ENCODE measurements around the gene IL20RB. TPM values are rescaled to one million over a fixed set of nuclear protein-coding genes. Genes with fewer than 3 reads are reported as not detected.

IL20RB gene
- total RNA-seq, result 3.6 TPM
- long read RNA-seq, transcript IL20RB-201 (7 exons, 2,047 nt), result major isoform, 14 of 15 reads
- long read RNA-seq, partial matches to known transcripts, result 0 of 15 reads
- long read RNA-seq, other reads (novel, unspliced or antisense), result 1 of 15 reads

GRCh38 chr3:136957751-136958288 is at the start of gene IL20RB:
Gene IL20RB, plus strand, starts transcription at chr3:136957983. Its CDS starts 131 bp downstream, at chr3:136958114.
- DNase-seq (ENCODE audit: low spot score), result no peak

GRCh38 chr3:136908297-136908696 is 49.5 kb upstream of the IL20RB start:
- DNase-seq (ENCODE audit: low spot score), result no peak

- no peak for DNase-seq (ENCODE audit: low spot score)
Observed at GRCh38 chr3:136909187-136909586, 48.6 kb upstream of the IL20RB start.

- DNase-seq (ENCODE audit: low spot score), result no peak
Observed at GRCh38 chr3:136910697-136911096, 47.1 kb upstream of the IL20RB start.

GRCh38 chr3:136913168-136913567 is 44.6 kb upstream of the IL20RB start:
- DNase-seq (ENCODE audit: low spot score), result no peak

GRCh38 chr3:136914739-136915138 is 43.0 kb upstream of the IL20RB start:
- DNase-seq (ENCODE audit: low spot score), result no peak

- DNase-seq (ENCODE audit: low spot score), result no peak
Observed at GRCh38 chr3:136916223-136916622, 41.6 kb upstream of the IL20RB start.

- no peak for DNase-seq (ENCODE audit: low spot score)
Observed at GRCh38 chr3:136919799-136920580, 37.8 kb upstream of the IL20RB start.

- no peak for DNase-seq (ENCODE audit: low spot score)
Observed at GRCh38 chr3:136920904-136921611, 36.7 kb upstream of the IL20RB start.

- DNase-seq (ENCODE audit: low spot score), result no peak
Observed at GRCh38 chr3:136925425-136926190, 32.2 kb upstream of the IL20RB start.

- no peak for DNase-seq (ENCODE audit: low spot score)
Observed at GRCh38 chr3:136928240-136928639, 29.5 kb upstream of the IL20RB start.

- DNase-seq (ENCODE audit: low spot score), result no peak
Observed at GRCh38 chr3:136929977-136930670, 27.7 kb upstream of the IL20RB start.

- DNase-seq (ENCODE audit: low spot score), result no peak
Observed at GRCh38 chr3:136931606-136932005, 26.2 kb upstream of the IL20RB start.

- no peak for DNase-seq (ENCODE audit: low spot score)
Observed at GRCh38 chr3:136932523-136932922, 25.3 kb upstream of the IL20RB start.

- no peak for DNase-seq (ENCODE audit: low spot score)
Observed at GRCh38 chr3:136932978-136933772, 24.6 kb upstream of the IL20RB start.

GRCh38 chr3:136937175-136937574 is 20.6 kb upstream of the IL20RB start:
- no peak for DNase-seq (ENCODE audit: low spot score)

- no peak for DNase-seq (ENCODE audit: low spot score)
Observed at GRCh38 chr3:136937851-136938250, 19.9 kb upstream of the IL20RB start.

- DNase-seq (ENCODE audit: low spot score), result no peak
Observed at GRCh38 chr3:136938334-136938733, 19.4 kb upstream of the IL20RB start.

- no peak for DNase-seq (ENCODE audit: low spot score)
Observed at GRCh38 chr3:136939489-136939888, 18.3 kb upstream of the IL20RB start.

GRCh38 chr3:136942803-136943202 is 15.0 kb upstream of the IL20RB start:
- no peak for DNase-seq (ENCODE audit: low spot score)
